H1 (cell line): ENCODE measurements around the gene DSG2. TPM values are rescaled to one million over a fixed set of nuclear protein-coding genes. Genes with fewer than 3 reads are reported as not detected.

Experiments
- CTBP2 ChIP-seq: IDR thresholded peaks from 2 replicates; pipeline ENCODE4 v1.7.0; 2011; ENCODE audit warnings: borderline replicate concordance, mild to moderate bottlenecking, moderate library complexity, mixed read lengths, low read length; ENCODE audit not compliant: insufficient read depth, insufficient read length
- NANOG ChIP-seq: IDR thresholded peaks from 2 replicates; pipeline ENCODE4 v1.6.1; 2011; ENCODE audit warnings: low read length, low read depth, mild to moderate bottlenecking, inconsistent platforms; ENCODE audit not compliant: insufficient read depth, poor library complexity, severe bottlenecking
- polyA plus RNA-seq, 7 experiments: library from polyadenylated mRNA; depleted of rRNA in 3 of 7; stranded (reverse) in 5 of 7; unstranded in 2 of 7; fragments of >200 nt in 5 of 7; fragments of 200-250 nt in 2 of 7; gene quantifications; 1 replicate in 5 of 7; 2 replicates in 1 of 7; 4 replicates in 1 of 7; pipeline versions ENCODE4 v1.2.1 to v1.2.3, GENCODE V29; 2011 to 2013; ENCODE audit warnings: missing spikeins in 2 of 7, mixed read lengths in 2 of 7
- total RNA-seq: library from RNA; stranded (reverse); fragmentation: NEBNext Ultra II Directional; extraction: Animal tissue kit (Norgen Biotek cat#: 25700); gene quantifications from 2 replicates; pipeline ENCODE4 v1.2.1, GENCODE V29; 2021

DSG2 gene
- total and polyA plus RNA-seq, 2 of the 8 experiments (the other 6 are each of a cell fraction or from before 2014, with no cell fraction given): 60.1 to 144 TPM

GRCh38 chr18:31562726-31563125, 64.7 kb downstream of the DSG2 start (continued):
- no peak for TF ChIP-seq CTBP2
- TF ChIP-seq NANOG: no peak
